GM12878 (cell line): Measurements from ENCODE around the gene EXOSC10. TPM values are rescaled to one million over a fixed set of nuclear protein-coding genes. Genes with fewer than 3 reads are reported as not detected.

ENCODE experiments used
- ATAC-seq: fragments of 200-7000 bp; cut with Tn5 transposase; 3 replicates; pipeline ENCODE4 v1.9.1; 2020; ENCODE audit warnings: mild to moderate bottlenecking, moderate library complexity
- BruUV-seq: library from RNA; stranded (reverse); fragments of 400-500 nt; replicated peaks from 2 replicates; lab custom pipeline; 2021; lab: Mats Ljungman, UMichigan
- CTCF ChIA-PET: fragments of 300-600 bp; sonication (Branson Sonifier 250); formaldehyde crosslinking; extraction: SDS; loops from one replicate; lab custom pipeline; 2021; ENCODE audit warnings: inconsistent platforms; lab: Yijun Ruan, JAX
- POLR2A ChIA-PET: fragments of 350-600 bp; formaldehyde crosslinking; extraction: SDS; loops from one replicate; lab custom pipeline; 2021; ENCODE audit warnings: inconsistent platforms; lab: Charles Lee
- RAD21 ChIA-PET: fragments of 300-600 bp; sonication (Branson Sonifier 250); formaldehyde crosslinking; loops from one replicate; lab custom pipeline; 2023; ENCODE audit warnings: antibody characterized with exemption; ENCODE audit not compliant: unreplicated experiment; lab: Charles Lee
- SMC1A ChIA-PET: fragments of 300-600 bp; sonication (Branson Sonifier 250); formaldehyde crosslinking; loops from one replicate; lab custom pipeline; 2023; ENCODE audit not compliant: unreplicated experiment, uncharacterized antibody; lab: Charles Lee
- DNase-seq: peaks from one replicate; pipeline ENCODE4 v3.0.0-alpha.2; 2011; ENCODE audit warnings: low read depth, low spot score
- FAIRE-seq: peaks from 3 replicates; lab custom pipeline; 2011; peaks lifted over from hg19 to GRCh38; lab: Jason Lieb, UNC
- H2AFZ ChIP-seq: 2 replicates; pipeline ENCODE4 v1.6.0; 2011; ENCODE audit warnings: low read depth, low read length, control low read depth; ENCODE audit not compliant: control insufficient read depth
- H3K27ac ChIP-seq: 2 replicates; pipeline ENCODE4 v1.5.1; 2011; ENCODE audit warnings: control low read depth; ENCODE audit not compliant: control insufficient read depth, insufficient read depth
- H3K27me3 ChIP-seq, 2 experiments: replicated peaks in 1 of 2; 2 replicates each; pipeline versions ENCODE4 v1.6.0 to v1.6.1; 2011; ENCODE audit warnings: low read length in 1 of 2; ENCODE audit not compliant: control insufficient read depth in 2 of 2, insufficient read depth in 2 of 2
- H3K36me3 ChIP-seq, 2 experiments: 2 replicates each; pipeline ENCODE4 v1.5.1; 2011; ENCODE audit warnings: low read length in 1 of 2; ENCODE audit not compliant: control insufficient read depth in 2 of 2, insufficient read depth in 2 of 2
- H3K4me1 ChIP-seq: 2 replicates; pipeline ENCODE4 v1.6.1; 2011; ENCODE audit warnings: mild to moderate bottlenecking, low read length, moderate library complexity, mixed read lengths; ENCODE audit not compliant: control insufficient read depth, insufficient read depth
- H3K4me2 ChIP-seq: 2 replicates; pipeline ENCODE4 v1.6.0; 2011; ENCODE audit warnings: control low read depth; ENCODE audit not compliant: control insufficient read depth, insufficient read depth
- H3K4me3 ChIP-seq: fragments of 200-600 bp; sonication (generic); 2 replicates; pipeline ENCODE4 v1.5.1; 2016
- H3K79me2 ChIP-seq: 2 replicates; pipeline ENCODE4 v1.6.0; 2011; ENCODE audit warnings: low read length; ENCODE audit not compliant: control insufficient read depth, insufficient read depth
- H3K9ac ChIP-seq: 2 replicates; pipeline ENCODE4 v1.8.0; 2011; ENCODE audit warnings: low read length, control low read depth, mixed read lengths; ENCODE audit not compliant: control insufficient read depth, insufficient read depth
- H3K9me3 ChIP-seq: replicated peaks from 3 replicates; pipeline ENCODE4 v1.5.1; 2011; ENCODE audit warnings: mild to moderate bottlenecking, low read length; ENCODE audit not compliant: control insufficient read depth, insufficient read depth
- H4K20me1 ChIP-seq: 2 replicates; pipeline ENCODE4 v1.6.0; 2011; ENCODE audit not compliant: control insufficient read depth, insufficient read depth
- BMI1 ChIP-seq: fragments of 450-650 bp; IDR thresholded peaks from 2 replicates; pipeline ENCODE4 v1.6.1; 2016; ENCODE audit warnings: mild to moderate bottlenecking, moderate library complexity, borderline replicate concordance
- ESRRA ChIP-seq: IDR thresholded peaks from 2 replicates; pipeline ENCODE4 v1.6.1; 2012; ENCODE audit warnings: mild to moderate bottlenecking, low read length, improper control_type of control experiment
- ETV6 ChIP-seq, 2 experiments: fragments of 450-650 bp in 1 of 2; IDR thresholded peaks in 1 of 2; conservative IDR thresholded peaks in 1 of 2; 2 replicates each; pipeline ENCODE4 v1.6.1; 2014; ENCODE audit warnings: antibody characterized with exemption in 1 of 2, borderline replicate concordance in 1 of 2, low read depth in 1 of 2, mild to moderate bottlenecking in 1 of 2, moderate library complexity in 1 of 2
- HCFC1 ChIP-seq: fragments of 150-350 bp; IDR thresholded peaks from 2 replicates; pipeline ENCODE4 v1.6.1; 2014; ENCODE audit warnings: low read length
- NFXL1 ChIP-seq: fragments of 450-650 bp; IDR thresholded peaks from 2 replicates; pipeline ENCODE4 v1.6.1; 2017; ENCODE audit warnings: antibody characterized with exemption, mild to moderate bottlenecking, borderline replicate concordance
- POLR2AphosphoS5 ChIP-seq: IDR thresholded peaks from 2 replicates; pipeline ENCODE4 v1.6.1; 2011; ENCODE audit warnings: mild to moderate bottlenecking, low read length, inconsistent platforms
- SREBF1 ChIP-seq: IDR thresholded peaks from 2 replicates; pipeline ENCODE4 v1.6.1; 2012; ENCODE audit warnings: mild to moderate bottlenecking, low read length
- SREBF2 ChIP-seq: IDR thresholded peaks from 2 replicates; pipeline ENCODE4 v1.6.1; 2012; ENCODE audit warnings: mild to moderate bottlenecking, low read length
- SUZ12 ChIP-seq: fragments of 200-600 bp; sonication (generic); IDR thresholded peaks from one replicate; pipeline ENCODE4 v1.6.1; 2018; ENCODE audit warnings: antibody characterized with exemption, mild to moderate bottlenecking; ENCODE audit not compliant: unreplicated experiment
- ZNF622 ChIP-seq: fragments of 450-650 bp; IDR thresholded peaks from 2 replicates; pipeline ENCODE4 v1.6.1; 2017; ENCODE audit warnings: mild to moderate bottlenecking, inconsistent platforms
- ZSCAN29 ChIP-seq: fragments of 450-650 bp; IDR thresholded peaks from 2 replicates; pipeline ENCODE4 v1.6.1; 2017; ENCODE audit warnings: mild to moderate bottlenecking, moderate library complexity
- WGBS: methylation state at CpG from one replicate; pipeline ENCODE4 v1.1.6; 2016; ENCODE audit warnings: low lambda C conversion rate; ENCODE audit not compliant: insufficient replicate concordance, insufficient coverage; ENCODE audit errors: missing lambda C conversion rate; 5-methylcytosine and 5-hydroxymethylcytosine counted together
- in situ Hi-C: fragments of 300-500 bp; cut with MboI; formaldehyde crosslinking; loops from 9 replicates; pipeline ENCODE4 v1.14.3; 2018; ENCODE audit warnings: mixed read lengths
- intact Hi-C: fragments of 100-400 bp; cut with micrococcal nuclease; formaldehyde crosslinking; loops from one replicate; pipeline ENCODE4 v1.14.2; 2022; ENCODE audit not compliant: unreplicated experiment
- polyA plus RNA-seq, 11 experiments: library from polyadenylated mRNA; depleted of rRNA in 4 of 11; unstranded in 6 of 11; stranded (reverse) in 5 of 11; fragments of >200 nt; fragmentation: Nextera tagmentation in 4 of 11; fragmentation: Illumina TruSeq in 1 of 11; extraction: Ambion mirVana in 4 of 11; extraction: Trizol in 1 of 11; gene quantifications; 1 replicate in 1 of 11; 2 replicates in 10 of 11; pipeline versions ENCODE4 v1.2.1 to v1.2.3, GENCODE V29; 2011 to 2016; ENCODE audit warnings: inconsistent platforms in 2 of 11, missing spikeins in 2 of 11, low read depth in 1 of 11
- total RNA-seq, 4 experiments: library from RNA; depleted of rRNA in 3 of 4; stranded (reverse); fragments of >200 nt in 3 of 4; fragmentation: Illumina TruSeq in 1 of 4; extraction: Trizol in 1 of 4; gene quantifications; 2 replicates each; pipeline versions ENCODE4 v1.2.1 to v1.2.3, GENCODE V29; 2013 to 2021
- TF ChIP-seq, protein P1 (sequence below): IDR thresholded peaks from 2 replicates; pipeline ENCODE4 v1.6.1; 2011; ENCODE audit warnings: borderline replicate concordance, low read depth, mild to moderate bottlenecking, moderate library complexity, low read length; ENCODE audit not compliant: insufficient read depth, poor library complexity, severe bottlenecking
- TF ChIP-seq, protein P2 (sequence below): fragments of 150-350 bp; IDR thresholded peaks from 2 replicates; pipeline ENCODE4 v1.6.1; 2016; ENCODE audit warnings: low read depth, low read length
- TF ChIP-seq, protein P3 (sequence below): IDR thresholded peaks from 2 replicates; pipeline ENCODE4 v1.6.1; 2012; ENCODE audit warnings: improper control_type of control experiment, low read depth, low read length; ENCODE audit not compliant: insufficient replicate concordance

EXOSC10 gene
- total and polyA plus RNA-seq, 10 of the 15 experiments (the other 5 are each of a cell fraction or from before 2014, with no cell fraction given), result 16.2 to 86.5 (median 66.4) TPM

DNA sequence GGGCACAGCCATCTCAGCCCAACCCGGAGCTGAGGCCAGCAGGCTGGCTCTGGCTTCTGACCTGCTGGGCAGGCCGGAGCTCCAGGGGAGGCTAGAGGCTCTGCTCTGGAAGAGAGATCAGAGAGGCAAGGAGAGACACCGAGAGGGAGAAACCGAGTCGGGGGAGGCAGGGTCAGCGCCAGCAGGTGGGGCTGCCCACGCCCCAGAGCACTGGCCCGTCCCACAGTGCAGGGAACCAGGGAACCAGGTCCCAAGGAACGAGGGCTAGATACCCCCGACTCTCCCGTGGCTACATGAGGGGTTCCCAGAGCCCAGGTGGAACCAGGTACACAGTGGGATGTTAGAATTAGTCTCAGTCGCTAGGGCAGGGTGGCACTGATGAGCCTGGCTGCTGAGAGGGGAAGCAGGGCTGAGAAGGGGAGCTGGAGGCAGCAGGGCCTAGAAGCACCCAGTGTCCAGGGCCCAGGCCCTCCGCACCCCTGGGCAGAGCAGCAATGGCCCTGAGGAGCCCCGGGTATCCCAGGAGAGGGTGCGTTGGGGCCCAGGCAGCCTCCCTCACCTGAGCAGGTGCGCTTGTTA, 54.7 kb downstream of the EXOSC10 start:
- BruUV-seq, result no TSS peak
- Histone ChIP-seq H2AFZ (no peak overlapping the region), H3K27me3 (no peaks in the 10 kb centered on the region), H3K4me1 (no peaks in the 10 kb centered on the region), H3K79me2 (no peaks in the 10 kb centered on the region), H3K9ac (no peak overlapping the region), H4K20me1 (no peaks in the 10 kb centered on the region), H3K27ac (no peak overlapping the region), H3K9me3 (no peaks in the 10 kb centered on the region), H3K4me3 (no peak overlapping the region), H3K4me2 (no peak overlapping the region), H3K36me3 (no peaks in the 10 kb centered on the region)
- ChIA-PET POLR2A (no interaction called here), CTCF (no interaction called here), SMC1A (interaction anchor here (1.0 kb wide), 1 partner anchor 81 kb away, joined by 3 read pairs; no protein-coding TSS in a partner anchor), RAD21 (interaction anchor here (0.5 kb wide), 1 partner anchor 604 kb away, joined by 3 read pairs; no protein-coding TSS in a partner anchor)
- WGBS, result 52% methylated on average over 16 of the region's 16 CpGs
- no peak for DNase-seq
- intact Hi-C loops, result no loop called here
- no peak; the same call in 2 of the 3 replicates for ATAC-seq
- FAIRE-seq, result no peak
- in situ Hi-C loops, result no loop called here
- TF ChIP-seq BMI1 (no peak), SUZ12 (no peak), ESRRA (no peak), ZSCAN29 (no peak), ETV6 (conservative IDR thresholded peaks at IDR 0.05 in 1 of 2, IDR thresholded peaks at IDR 0.05 in 1 of 2; ENCODE audit: borderline replicate concordance in 1 of 2, low read depth in 1 of 2) (no peak), ZNF622 (no peak), HCFC1 (no peak), POLR2AphosphoS5 (no peak), NFXL1 (no peak), SREBF1 (no peak), SREBF2 (no peak)
- TF ChIP-seq, protein P1, sequence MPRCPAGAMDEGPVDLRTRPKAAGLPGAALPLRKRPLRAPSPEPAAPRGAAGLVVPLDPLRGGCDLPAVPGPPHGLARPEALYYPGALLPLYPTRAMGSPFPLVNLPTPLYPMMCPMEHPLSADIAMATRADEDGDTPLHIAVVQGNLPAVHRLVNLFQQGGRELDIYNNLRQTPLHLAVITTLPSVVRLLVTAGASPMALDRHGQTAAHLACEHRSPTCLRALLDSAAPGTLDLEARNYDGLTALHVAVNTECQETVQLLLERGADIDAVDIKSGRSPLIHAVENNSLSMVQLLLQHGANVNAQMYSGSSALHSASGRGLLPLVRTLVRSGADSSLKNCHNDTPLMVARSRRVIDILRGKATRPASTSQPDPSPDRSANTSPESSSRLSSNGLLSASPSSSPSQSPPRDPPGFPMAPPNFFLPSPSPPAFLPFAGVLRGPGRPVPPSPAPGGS, result no peak
- TF ChIP-seq, protein P2, sequence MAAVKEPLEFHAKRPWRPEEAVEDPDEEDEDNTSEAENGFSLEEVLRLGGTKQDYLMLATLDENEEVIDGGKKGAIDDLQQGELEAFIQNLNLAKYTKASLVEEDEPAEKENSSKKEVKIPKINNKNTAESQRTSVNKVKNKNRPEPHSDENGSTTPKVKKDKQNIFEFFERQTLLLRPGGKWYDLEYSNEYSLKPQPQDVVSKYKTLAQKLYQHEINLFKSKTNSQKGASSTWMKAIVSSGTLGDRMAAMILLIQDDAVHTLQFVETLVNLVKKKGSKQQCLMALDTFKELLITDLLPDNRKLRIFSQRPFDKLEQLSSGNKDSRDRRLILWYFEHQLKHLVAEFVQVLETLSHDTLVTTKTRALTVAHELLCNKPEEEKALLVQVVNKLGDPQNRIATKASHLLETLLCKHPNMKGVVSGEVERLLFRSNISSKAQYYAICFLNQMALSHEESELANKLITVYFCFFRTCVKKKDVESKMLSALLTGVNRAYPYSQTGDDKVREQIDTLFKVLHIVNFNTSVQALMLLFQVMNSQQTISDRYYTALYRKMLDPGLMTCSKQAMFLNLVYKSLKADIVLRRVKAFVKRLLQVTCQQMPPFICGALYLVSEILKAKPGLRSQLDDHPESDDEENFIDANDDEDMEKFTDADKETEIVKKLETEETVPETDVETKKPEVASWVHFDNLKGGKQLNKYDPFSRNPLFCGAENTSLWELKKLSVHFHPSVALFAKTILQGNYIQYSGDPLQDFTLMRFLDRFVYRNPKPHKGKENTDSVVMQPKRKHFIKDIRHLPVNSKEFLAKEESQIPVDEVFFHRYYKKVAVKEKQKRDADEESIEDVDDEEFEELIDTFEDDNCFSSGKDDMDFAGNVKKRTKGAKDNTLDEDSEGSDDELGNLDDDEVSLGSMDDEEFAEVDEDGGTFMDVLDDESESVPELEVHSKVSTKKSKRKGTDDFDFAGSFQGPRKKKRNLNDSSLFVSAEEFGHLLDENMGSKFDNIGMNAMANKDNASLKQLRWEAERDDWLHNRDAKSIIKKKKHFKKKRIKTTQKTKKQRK, result no peak
- TF ChIP-seq, protein P3, sequence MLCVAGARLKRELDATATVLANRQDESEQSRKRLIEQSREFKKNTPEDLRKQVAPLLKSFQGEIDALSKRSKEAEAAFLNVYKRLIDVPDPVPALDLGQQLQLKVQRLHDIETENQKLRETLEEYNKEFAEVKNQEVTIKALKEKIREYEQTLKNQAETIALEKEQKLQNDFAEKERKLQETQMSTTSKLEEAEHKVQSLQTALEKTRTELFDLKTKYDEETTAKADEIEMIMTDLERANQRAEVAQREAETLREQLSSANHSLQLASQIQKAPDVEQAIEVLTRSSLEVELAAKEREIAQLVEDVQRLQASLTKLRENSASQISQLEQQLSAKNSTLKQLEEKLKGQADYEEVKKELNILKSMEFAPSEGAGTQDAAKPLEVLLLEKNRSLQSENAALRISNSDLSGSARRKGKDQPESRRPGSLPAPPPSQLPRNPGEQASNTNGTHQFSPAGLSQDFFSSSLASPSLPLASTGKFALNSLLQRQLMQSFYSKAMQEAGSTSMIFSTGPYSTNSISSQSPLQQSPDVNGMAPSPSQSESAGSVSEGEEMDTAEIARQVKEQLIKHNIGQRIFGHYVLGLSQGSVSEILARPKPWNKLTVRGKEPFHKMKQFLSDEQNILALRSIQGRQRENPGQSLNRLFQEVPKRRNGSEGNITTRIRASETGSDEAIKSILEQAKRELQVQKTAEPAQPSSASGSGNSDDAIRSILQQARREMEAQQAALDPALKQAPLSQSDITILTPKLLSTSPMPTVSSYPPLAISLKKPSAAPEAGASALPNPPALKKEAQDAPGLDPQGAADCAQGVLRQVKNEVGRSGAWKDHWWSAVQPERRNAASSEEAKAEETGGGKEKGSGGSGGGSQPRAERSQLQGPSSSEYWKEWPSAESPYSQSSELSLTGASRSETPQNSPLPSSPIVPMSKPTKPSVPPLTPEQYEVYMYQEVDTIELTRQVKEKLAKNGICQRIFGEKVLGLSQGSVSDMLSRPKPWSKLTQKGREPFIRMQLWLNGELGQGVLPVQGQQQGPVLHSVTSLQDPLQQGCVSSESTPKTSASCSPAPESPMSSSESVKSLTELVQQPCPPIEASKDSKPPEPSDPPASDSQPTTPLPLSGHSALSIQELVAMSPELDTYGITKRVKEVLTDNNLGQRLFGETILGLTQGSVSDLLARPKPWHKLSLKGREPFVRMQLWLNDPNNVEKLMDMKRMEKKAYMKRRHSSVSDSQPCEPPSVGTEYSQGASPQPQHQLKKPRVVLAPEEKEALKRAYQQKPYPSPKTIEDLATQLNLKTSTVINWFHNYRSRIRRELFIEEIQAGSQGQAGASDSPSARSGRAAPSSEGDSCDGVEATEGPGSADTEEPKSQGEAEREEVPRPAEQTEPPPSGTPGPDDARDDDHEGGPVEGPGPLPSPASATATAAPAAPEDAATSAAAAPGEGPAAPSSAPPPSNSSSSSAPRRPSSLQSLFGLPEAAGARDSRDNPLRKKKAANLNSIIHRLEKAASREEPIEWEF, result no peak
